Measurements from ENCODE around the gene TTC7B.
"Not testable (repeated sequence)": the region's sequence is repeated elsewhere in the genome, so short reads cannot be mapped to it uniquely, and the experiment has no call there.

The TTC7B gene

DNA sequence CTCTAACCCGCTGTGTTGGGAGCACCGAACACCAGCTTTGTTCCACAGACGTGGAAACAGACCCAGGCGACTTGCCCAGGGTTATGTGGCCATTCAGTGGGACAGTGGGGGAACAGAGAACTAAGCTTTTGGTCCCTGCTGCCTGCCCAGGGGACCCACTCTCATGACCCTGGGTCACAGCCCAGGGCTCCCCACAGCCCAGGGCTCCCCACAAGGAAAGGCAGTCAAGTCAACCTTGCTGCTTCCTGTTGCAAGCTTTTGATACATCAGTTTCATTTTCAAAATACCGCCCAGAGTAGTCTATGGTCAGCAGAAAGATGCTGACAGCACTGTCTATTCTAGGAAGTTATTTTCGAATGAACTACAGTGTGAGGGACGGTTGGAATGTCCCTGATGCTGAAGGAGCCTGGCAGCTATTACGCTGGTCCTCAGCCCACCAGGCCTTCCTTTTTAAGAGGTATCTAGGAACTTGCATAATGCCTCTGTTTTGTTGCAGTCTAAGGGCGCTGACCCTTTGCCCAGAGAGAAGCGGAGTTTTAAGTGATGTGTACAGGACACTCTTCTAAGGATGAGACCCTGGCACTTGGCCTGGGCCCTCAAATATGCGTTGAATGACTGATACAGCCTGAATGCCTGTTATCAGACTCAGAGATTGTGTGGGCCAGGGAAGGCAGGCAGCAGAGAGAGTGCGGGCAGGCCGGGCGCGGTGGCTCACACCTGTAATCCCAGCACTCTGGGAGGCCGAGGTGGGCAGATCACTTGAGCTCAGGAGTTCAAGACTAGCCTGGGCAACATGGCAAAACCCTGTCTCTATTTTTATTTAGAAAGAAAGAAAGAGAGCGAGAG is 12.6 kb upstream of the TTC7B start:
- H3K79me2 ChIP-seq (ENCODE audit: insufficient read depth, low read length): no peaks in the 10 kb centered on the region
- no peak overlapping the region for H3K27ac ChIP-seq (ENCODE audit: low read depth, low read length)
- no peak overlapping the region for H3K4me3 ChIP-seq (ENCODE audit: insufficient read depth, low read length, poor library complexity, severe bottlenecking)
- H4K20me1 ChIP-seq (ENCODE audit: low read depth, low read length): no peaks in the 10 kb centered on the region
- no peak overlapping the region for H2AFZ ChIP-seq (ENCODE audit: low read depth, low read length, severe bottlenecking)
- H3K27me3 ChIP-seq (ENCODE audit: low read length): no peaks in the 10 kb centered on the region; the same call in 1 of the 2 replicates
- H3K9me2 ChIP-seq (replicated peaks; ENCODE audit: insufficient read depth, low read length): no peaks in the 10 kb centered on the region
- no peak overlapping the region for H3K4me2 ChIP-seq (ENCODE audit: low read depth, low read length, poor library complexity, severe bottlenecking)
- no peaks in the 10 kb centered on the region for H3K36me3 ChIP-seq (ENCODE audit: low read length)
- TF ChIP-seq EZH2phosphoT487 (conservative IDR thresholded peaks at IDR 0.05; ENCODE audit: low read length): no peak
- TF ChIP-seq, protein P1, sequence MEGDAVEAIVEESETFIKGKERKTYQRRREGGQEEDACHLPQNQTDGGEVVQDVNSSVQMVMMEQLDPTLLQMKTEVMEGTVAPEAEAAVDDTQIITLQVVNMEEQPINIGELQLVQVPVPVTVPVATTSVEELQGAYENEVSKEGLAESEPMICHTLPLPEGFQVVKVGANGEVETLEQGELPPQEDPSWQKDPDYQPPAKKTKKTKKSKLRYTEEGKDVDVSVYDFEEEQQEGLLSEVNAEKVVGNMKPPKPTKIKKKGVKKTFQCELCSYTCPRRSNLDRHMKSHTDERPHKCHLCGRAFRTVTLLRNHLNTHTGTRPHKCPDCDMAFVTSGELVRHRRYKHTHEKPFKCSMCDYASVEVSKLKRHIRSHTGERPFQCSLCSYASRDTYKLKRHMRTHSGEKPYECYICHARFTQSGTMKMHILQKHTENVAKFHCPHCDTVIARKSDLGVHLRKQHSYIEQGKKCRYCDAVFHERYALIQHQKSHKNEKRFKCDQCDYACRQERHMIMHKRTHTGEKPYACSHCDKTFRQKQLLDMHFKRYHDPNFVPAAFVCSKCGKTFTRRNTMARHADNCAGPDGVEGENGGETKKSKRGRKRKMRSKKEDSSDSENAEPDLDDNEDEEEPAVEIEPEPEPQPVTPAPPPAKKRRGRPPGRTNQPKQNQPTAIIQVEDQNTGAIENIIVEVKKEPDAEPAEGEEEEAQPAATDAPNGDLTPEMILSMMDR (IDR thresholded peaks at IDR 0.05; ENCODE audit: insufficient read depth, low read length, poor library complexity, severe bottlenecking): no peak
- no peak overlapping the region for H3K9ac ChIP-seq (ENCODE audit: low read length)
- peaks cover 5% of the 10 kb centered on the region; the same call in 1 of the 2 replicates for H3K9me3 ChIP-seq (ENCODE audit: insufficient read depth, low read length)
- no peaks in the 10 kb centered on the region for H3F3A ChIP-seq (ENCODE audit: insufficient read depth)

DNA sequence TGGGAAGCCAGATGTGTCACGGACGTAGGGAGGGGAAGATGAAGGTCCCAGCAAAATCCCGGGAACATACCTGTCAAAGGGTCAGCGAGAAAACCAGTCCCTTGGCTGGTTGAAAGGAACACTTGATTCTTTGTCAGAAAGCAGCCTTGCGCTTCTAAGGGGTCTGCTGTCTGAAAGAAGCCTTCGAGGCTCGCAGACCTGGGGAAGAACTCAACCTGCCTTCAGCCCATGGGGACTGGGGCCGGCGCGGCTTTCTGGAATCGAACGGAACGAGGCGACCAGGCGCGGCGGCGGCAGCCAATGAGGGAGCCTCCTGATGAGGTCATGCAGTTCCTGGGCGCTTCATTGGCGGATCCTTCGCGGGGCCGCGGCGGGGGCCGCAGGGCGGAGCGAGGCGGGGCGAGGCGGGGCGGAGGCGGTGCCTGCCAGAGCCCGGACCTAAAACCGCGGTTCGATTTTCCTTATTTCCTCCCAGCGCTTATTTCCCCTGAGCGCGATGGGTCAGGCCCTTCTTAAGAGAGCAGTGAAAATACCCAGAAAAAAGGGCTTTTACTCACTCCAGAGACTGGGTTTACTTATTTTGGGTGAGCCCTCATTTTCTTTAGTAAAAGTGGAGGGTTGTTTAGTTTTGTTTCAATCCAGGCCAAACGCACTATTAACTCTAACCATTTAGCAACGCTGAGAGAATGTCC is 11.8 kb upstream of the TTC7B start:
- Histone ChIP-seq H3K9me2 (replicated peaks; ENCODE audit: insufficient read depth, low read length) (no peaks in the 10 kb centered on the region), H3K9me3 (ENCODE audit: insufficient read depth, low read length) (peaks cover 6% of the 10 kb centered on the region; the same call in 1 of the 2 replicates), H3K4me3 (ENCODE audit: insufficient read depth, low read length, poor library complexity, severe bottlenecking) (no peak overlapping the region), H2AFZ (ENCODE audit: low read depth, low read length, severe bottlenecking) (no peak overlapping the region), H3K9ac (ENCODE audit: low read length) (no peak overlapping the region), H3K27me3 (ENCODE audit: low read length) (no peaks in the 10 kb centered on the region; the same call in 1 of the 2 replicates), H3K79me2 (ENCODE audit: insufficient read depth, low read length) (no peaks in the 10 kb centered on the region), H3F3A (ENCODE audit: insufficient read depth) (no peaks in the 10 kb centered on the region), H3K36me3 (ENCODE audit: low read length) (no peaks in the 10 kb centered on the region), H3K27ac (ENCODE audit: low read depth, low read length) (no peak overlapping the region), H3K4me2 (ENCODE audit: low read depth, low read length, poor library complexity, severe bottlenecking) (no peak overlapping the region), H4K20me1 (ENCODE audit: low read depth, low read length) (no peaks in the 10 kb centered on the region)
- TF ChIP-seq, protein P1 (IDR thresholded peaks at IDR 0.05; ENCODE audit: insufficient read depth, low read length, poor library complexity, severe bottlenecking): no peak
- no peak for TF ChIP-seq EZH2phosphoT487 (conservative IDR thresholded peaks at IDR 0.05; ENCODE audit: low read length)

DNA sequence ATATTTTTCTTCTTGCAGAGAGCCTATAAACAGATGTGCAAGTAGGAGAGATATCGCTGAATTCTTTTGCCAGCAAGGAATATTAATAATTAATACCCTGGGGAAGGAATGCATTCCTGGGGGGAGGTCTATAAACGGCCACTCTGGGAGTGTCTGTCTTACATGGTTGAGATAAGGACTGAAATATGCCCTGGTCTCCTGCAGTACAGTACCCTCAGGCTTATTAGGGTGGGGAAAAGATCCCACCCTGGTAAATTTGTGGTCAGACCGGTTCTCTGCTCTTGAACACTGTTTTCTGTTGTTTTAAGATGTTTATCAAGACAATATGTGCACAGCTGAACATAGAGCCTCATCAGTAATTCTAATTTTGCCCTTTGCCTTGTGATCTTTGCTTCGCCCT is 7.3 kb upstream of the TTC7B start:
- not testable (repeated sequence) for H3K79me2 ChIP-seq (ENCODE audit: insufficient read depth, low read length); H3K9me2 ChIP-seq (replicated peaks; ENCODE audit: insufficient read depth, low read length); H3K9me3 ChIP-seq (ENCODE audit: insufficient read depth, low read length); H3K27ac ChIP-seq (ENCODE audit: low read depth, low read length); H3K4me2 ChIP-seq (ENCODE audit: low read depth, low read length, poor library complexity, severe bottlenecking); H3K4me3 ChIP-seq (ENCODE audit: insufficient read depth, low read length, poor library complexity, severe bottlenecking); H3K9ac ChIP-seq (ENCODE audit: low read length); H2AFZ ChIP-seq (ENCODE audit: low read depth, low read length, severe bottlenecking); H3K36me3 ChIP-seq (ENCODE audit: low read length); H3K27me3 ChIP-seq (ENCODE audit: low read length); H4K20me1 ChIP-seq (ENCODE audit: low read depth, low read length); H3F3A ChIP-seq (ENCODE audit: insufficient read depth)

DNA sequence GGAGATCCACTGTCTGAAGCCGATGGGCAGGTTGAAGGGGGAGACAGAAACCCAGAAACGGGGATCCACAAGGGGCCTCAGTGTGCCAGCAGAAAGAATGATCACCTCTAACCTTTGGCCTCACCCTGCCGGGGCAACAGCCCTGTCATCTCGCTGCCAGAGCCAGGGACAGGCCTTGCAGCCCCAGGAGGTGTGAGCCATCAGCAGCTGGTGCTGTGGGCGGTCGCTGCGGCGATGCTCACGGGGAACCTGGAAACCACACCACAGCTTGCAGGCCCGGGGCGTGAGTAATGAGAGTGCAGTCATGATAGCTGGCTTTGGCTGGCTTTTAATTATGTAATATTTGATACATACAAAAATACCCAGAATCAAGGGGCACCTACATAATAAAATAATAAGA is 4.7 kb upstream of the TTC7B start:
- no peak overlapping the region for H3K4me3 ChIP-seq (ENCODE audit: insufficient read depth, low read length, poor library complexity, severe bottlenecking)
- no peak overlapping the region for H3K4me2 ChIP-seq (ENCODE audit: low read depth, low read length, poor library complexity, severe bottlenecking)
- H3F3A ChIP-seq (ENCODE audit: insufficient read depth): no peaks in the 10 kb centered on the region
- TF ChIP-seq, protein P1 (IDR thresholded peaks at IDR 0.05; ENCODE audit: insufficient read depth, low read length, poor library complexity, severe bottlenecking): no peak
- TF ChIP-seq EZH2phosphoT487 (conservative IDR thresholded peaks at IDR 0.05; ENCODE audit: low read length): no peak
- H3K9ac ChIP-seq (ENCODE audit: low read length): no peak overlapping the region
- no peaks in the 10 kb centered on the region for H3K79me2 ChIP-seq (ENCODE audit: insufficient read depth, low read length)
- H2AFZ ChIP-seq (ENCODE audit: low read depth, low read length, severe bottlenecking): no peak overlapping the region
- H3K36me3 ChIP-seq (ENCODE audit: low read length): no peaks in the 10 kb centered on the region
- no peaks in the 10 kb centered on the region; the same call in 1 of the 2 replicates for H3K27me3 ChIP-seq (ENCODE audit: low read length)
- H3K27ac ChIP-seq (ENCODE audit: low read depth, low read length): no peak overlapping the region
- no peaks in the 10 kb centered on the region for H3K9me2 ChIP-seq (replicated peaks; ENCODE audit: insufficient read depth, low read length)
- H4K20me1 ChIP-seq (ENCODE audit: low read depth, low read length): no peaks in the 10 kb centered on the region
- peaks cover 10% of the 10 kb centered on the region; the same call in 1 of the 2 replicates for H3K9me3 ChIP-seq (ENCODE audit: insufficient read depth, low read length)

All from SU-DHL-6 (cell line).